Measurements from ENCODE around the gene SLFN12. TPM values are rescaled to one million over a fixed set of nuclear protein-coding genes. Genes with fewer than 3 reads are reported as not detected.

The SLFN12 gene
- total RNA-seq, 1 experiment from 2014 or later: 14.5 TPM

DNA sequence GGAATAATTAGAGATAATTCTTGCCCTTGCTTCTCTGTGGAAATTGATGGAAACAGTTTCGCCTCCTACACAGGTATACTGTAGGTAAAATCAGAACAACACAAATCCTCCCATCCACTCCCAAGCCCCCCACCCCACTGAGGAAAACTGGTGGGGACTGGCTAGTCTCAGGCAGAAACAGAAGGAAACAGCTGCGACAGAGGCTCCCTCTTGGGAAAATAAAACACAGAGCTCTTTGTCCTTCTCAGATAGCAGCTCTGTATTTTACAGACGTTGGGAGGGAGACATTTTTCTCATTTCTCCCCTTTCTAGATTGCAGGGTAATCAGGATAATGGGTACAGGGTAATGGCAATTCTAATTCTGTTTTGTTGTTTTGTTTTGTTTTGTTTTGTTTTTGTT, 15.2 kb upstream of the SLFN12 start:
- Histone ChIP-seq H3K79me2 (ENCODE audit: insufficient read depth, low read length) (peaks cover 3% of the 10 kb centered on the region; the same call in 1 of the 2 replicates), H2AK5ac (ENCODE audit: insufficient read length, low read length) (no peak overlapping the region), H3K79me1 (ENCODE audit: insufficient read depth, low read depth, low read length, poor library complexity, severe bottlenecking) (no peaks in the 10 kb centered on the region), H3K14ac (ENCODE audit: insufficient read depth, low read length) (no peak overlapping the region), H3K18ac (ENCODE audit: insufficient read length, low read depth, low read length) (no peak overlapping the region), H3K4ac (ENCODE audit: low read depth, low read length) (no peak overlapping the region), H3K23me2 (ENCODE audit: insufficient read length, low read depth, low read length, poor library complexity, severe bottlenecking) (peaks cover 16% of the 10 kb centered on the region), H2AFZ (ENCODE audit: low read length) (no peak overlapping the region), H3T11ph (ENCODE audit: low read length) (no peak overlapping the region), H2BK15ac (ENCODE audit: low read depth, low read length) (no peak overlapping the region), H3K9ac (ENCODE audit: extremely low read depth, insufficient read length, low read length) (peak overlapping the region; percentile 25), H4K20me1 (ENCODE audit: control insufficient read depth, insufficient read depth, insufficient read length) (no peaks in the 10 kb centered on the region), H4K91ac (ENCODE audit: insufficient read length, low read depth, low read length) (no peak overlapping the region), H3K27me3 (ENCODE audit: insufficient read depth, low read length) (peaks cover 12% of the 10 kb centered on the region; the same call in 1 of the 2 replicates), H3K9me3 (ENCODE audit: control insufficient read depth, low read depth, low read length) (no peaks in the 10 kb centered on the region), H2BK120ac (ENCODE audit: low read depth, low read length, poor library complexity, severe bottlenecking) (no peak overlapping the region), H3K27ac (ENCODE audit: insufficient read length, low read depth, low read length) (no peak overlapping the region), H4K5ac (ENCODE audit: insufficient read length, low read depth, low read length) (no peak overlapping the region), H3K4me1 (ENCODE audit: insufficient read depth, low read length) (no peaks in the 10 kb centered on the region; the same call in 1 of the 2 replicates), H2BK12ac (ENCODE audit: insufficient read length, low read depth, low read length) (no peak overlapping the region), H2BK5ac (ENCODE audit: insufficient read length, low read length) (no peak overlapping the region), H3K56ac (ENCODE audit: insufficient read length, low read depth, low read length) (no peak overlapping the region), H3K23ac (ENCODE audit: insufficient read length, low read depth, low read length) (no peak overlapping the region), H4K8ac (replicated peaks; ENCODE audit: insufficient read length, low read depth, low read length) (no peak overlapping the region), H2BK20ac (ENCODE audit: low read depth, low read length, poor library complexity, severe bottlenecking) (no peak overlapping the region), H3K4me2 (ENCODE audit: insufficient read depth, insufficient read length, low read length) (peak overlapping the region; percentile 83)
- Mint-ChIP-seq H3K4me1 (peaks cover 18 to 35% of the 10 kb centered on the region in 2 experiments), H3K27ac (peak overlapping the region in 1 of 3 experiments; percentile 62; a peak in 1 of 7 replicates), H3K4me3 (peak overlapping the region; percentile 62 to 84), H3K27me3 (ENCODE audit: low read depth) (peaks cover 43% of the 10 kb centered on the region), H3K36me3 (ENCODE audit: insufficient read depth in 1 of 3, low read depth in 3 of 3) (peaks cover 0 to 3% (median 0%) of the 10 kb centered on the region in 3 experiments; a peak in 1 of 7 replicates), H3K9me3 (no peaks in the 10 kb centered on the region)
- TF ChIP-seq, protein P1, sequence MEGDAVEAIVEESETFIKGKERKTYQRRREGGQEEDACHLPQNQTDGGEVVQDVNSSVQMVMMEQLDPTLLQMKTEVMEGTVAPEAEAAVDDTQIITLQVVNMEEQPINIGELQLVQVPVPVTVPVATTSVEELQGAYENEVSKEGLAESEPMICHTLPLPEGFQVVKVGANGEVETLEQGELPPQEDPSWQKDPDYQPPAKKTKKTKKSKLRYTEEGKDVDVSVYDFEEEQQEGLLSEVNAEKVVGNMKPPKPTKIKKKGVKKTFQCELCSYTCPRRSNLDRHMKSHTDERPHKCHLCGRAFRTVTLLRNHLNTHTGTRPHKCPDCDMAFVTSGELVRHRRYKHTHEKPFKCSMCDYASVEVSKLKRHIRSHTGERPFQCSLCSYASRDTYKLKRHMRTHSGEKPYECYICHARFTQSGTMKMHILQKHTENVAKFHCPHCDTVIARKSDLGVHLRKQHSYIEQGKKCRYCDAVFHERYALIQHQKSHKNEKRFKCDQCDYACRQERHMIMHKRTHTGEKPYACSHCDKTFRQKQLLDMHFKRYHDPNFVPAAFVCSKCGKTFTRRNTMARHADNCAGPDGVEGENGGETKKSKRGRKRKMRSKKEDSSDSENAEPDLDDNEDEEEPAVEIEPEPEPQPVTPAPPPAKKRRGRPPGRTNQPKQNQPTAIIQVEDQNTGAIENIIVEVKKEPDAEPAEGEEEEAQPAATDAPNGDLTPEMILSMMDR (conservative IDR thresholded peaks at IDR 0.05): no peak
- no peak for DNase-seq
- no CpG with 5 or more reads among the region's 3 CpGs for WGBS (ENCODE audit: extremely low coverage, insufficient read length, low lambda C conversion rate)

All from H9 (cell line).